HEK293 (cell line): ENCODE measurements around the gene GPC2.

ENCODE experiments used
- KLF9 ChIP-seq: fragments of 450-650 bp; formaldehyde crosslinking; IDR thresholded peaks from 2 replicates; pipeline ENCODE4 v1.5.1; 2016; ENCODE audit warnings: missing biosample characterization, missing genetic modification characterization, low read depth
- MYNN ChIP-seq: fragments of 450-650 bp; formaldehyde crosslinking; IDR thresholded peaks from 2 replicates; pipeline ENCODE4 v1.5.1; 2016; ENCODE audit warnings: missing biosample characterization, missing genetic modification characterization, borderline replicate concordance
- MZF1 ChIP-seq: fragments of 450-650 bp; formaldehyde crosslinking; IDR thresholded peaks from 2 replicates; pipeline ENCODE4 v1.5.1; 2017; ENCODE audit warnings: missing biosample characterization, missing genetic modification characterization, borderline replicate concordance
- PATZ1 ChIP-seq: fragments of 450-650 bp; formaldehyde crosslinking; IDR thresholded peaks from 2 replicates; pipeline ENCODE4 v1.5.1; 2016; ENCODE audit warnings: missing biosample characterization, missing genetic modification characterization
- PRDM1 ChIP-seq: fragments of 450-650 bp; formaldehyde crosslinking; IDR thresholded peaks from 2 replicates; pipeline ENCODE4; 2016; ENCODE audit warnings: missing biosample characterization, missing genetic modification characterization
- RBAK ChIP-seq: fragments of 450-650 bp; formaldehyde crosslinking; IDR thresholded peaks from 2 replicates; pipeline ENCODE4 v1.5.1; 2016; ENCODE audit warnings: missing biosample characterization, missing genetic modification characterization
- REPIN1 ChIP-seq: fragments of 450-650 bp; formaldehyde crosslinking; IDR thresholded peaks from 2 replicates; pipeline ENCODE4 v1.5.1; 2017; ENCODE audit warnings: missing biosample characterization, missing genetic modification characterization, low read depth
- SP7 ChIP-seq: fragments of 450-650 bp; formaldehyde crosslinking; IDR thresholded peaks from 2 replicates; pipeline ENCODE4 v1.5.1; 2016; ENCODE audit warnings: missing biosample characterization, missing genetic modification characterization
- ZBTB49 ChIP-seq: fragments of 450-650 bp; formaldehyde crosslinking; IDR thresholded peaks from 2 replicates; pipeline ENCODE4 v1.5.1; 2016; ENCODE audit warnings: missing biosample characterization, missing genetic modification characterization, low read depth
- ZNF114 ChIP-seq: fragments of 450-650 bp; formaldehyde crosslinking; IDR thresholded peaks from 2 replicates; pipeline ENCODE4 v1.5.0; 2017; ENCODE audit warnings: missing biosample characterization, missing genetic modification characterization
- ZNF121 ChIP-seq: fragments of 450-650 bp; formaldehyde crosslinking; IDR thresholded peaks from 2 replicates; pipeline ENCODE4 v1.5.1; 2016; ENCODE audit warnings: missing biosample characterization, missing genetic modification characterization
- ZNF138 ChIP-seq: fragments of 450-650 bp; formaldehyde crosslinking; IDR thresholded peaks from 2 replicates; pipeline ENCODE4 v1.5.1; 2016; ENCODE audit warnings: missing biosample characterization, missing genetic modification characterization, borderline replicate concordance
- ZNF16 ChIP-seq: fragments of 450-650 bp; formaldehyde crosslinking; IDR thresholded peaks from 2 replicates; pipeline ENCODE4 v1.5.1; 2016; ENCODE audit warnings: low read depth, missing biosample characterization, missing genetic modification characterization
- ZNF169 ChIP-seq: fragments of 450-650 bp; formaldehyde crosslinking; IDR thresholded peaks from 2 replicates; pipeline ENCODE4 v1.5.1; 2016; ENCODE audit warnings: missing biosample characterization, missing genetic modification characterization
- ZNF23 ChIP-seq: fragments of 450-650 bp; formaldehyde crosslinking; IDR thresholded peaks from 2 replicates; pipeline ENCODE4 v1.5.1; 2016; ENCODE audit warnings: missing biosample characterization, missing genetic modification characterization, borderline replicate concordance
- ZNF248 ChIP-seq: fragments of 450-650 bp; formaldehyde crosslinking; IDR thresholded peaks from 2 replicates; pipeline ENCODE4 v1.5.1; 2017; ENCODE audit warnings: missing biosample characterization, missing genetic modification characterization
- ZNF292 ChIP-seq: fragments of 450-650 bp; formaldehyde crosslinking; IDR thresholded peaks from 2 replicates; pipeline ENCODE4 v1.5.1; 2016; ENCODE audit warnings: low read depth, missing biosample characterization, missing genetic modification characterization, borderline replicate concordance
- ZNF571 ChIP-seq: fragments of 450-650 bp; formaldehyde crosslinking; IDR thresholded peaks from 2 replicates; pipeline ENCODE4 v1.5.0; 2017; ENCODE audit warnings: missing biosample characterization, missing genetic modification characterization
- ZNF660 ChIP-seq: fragments of 450-650 bp; IDR thresholded peaks from 2 replicates; pipeline ENCODE4 v1.5.1; 2018; ENCODE audit warnings: missing biosample characterization, mild to moderate bottlenecking, missing genetic modification characterization
- ZSCAN30 ChIP-seq: fragments of 450-650 bp; IDR thresholded peaks from 2 replicates; pipeline ENCODE4 v1.5.1; 2018; ENCODE audit warnings: missing biosample characterization, mild to moderate bottlenecking, missing genetic modification characterization, moderate library complexity
- ZXDB ChIP-seq: fragments of 450-650 bp; formaldehyde crosslinking; IDR thresholded peaks from 2 replicates; pipeline ENCODE4 v1.5.1; 2016; ENCODE audit warnings: missing biosample characterization, missing genetic modification characterization
- TF ChIP-seq, protein P1 (sequence below): fragments of 450-650 bp; formaldehyde crosslinking; IDR thresholded peaks from 2 replicates; pipeline ENCODE4 v1.5.1; 2016; ENCODE audit warnings: missing biosample characterization, missing genetic modification characterization
- TF ChIP-seq, protein P2 (sequence below): fragments of 450-650 bp; IDR thresholded peaks from 2 replicates; pipeline ENCODE4 v1.5.1; 2018; ENCODE audit warnings: missing biosample characterization, mild to moderate bottlenecking, missing genetic modification characterization
- TF ChIP-seq, protein P3 (sequence below): fragments of 450-650 bp; formaldehyde crosslinking; IDR thresholded peaks from 2 replicates; pipeline ENCODE4 v1.5.1; 2016; ENCODE audit warnings: missing biosample characterization, missing genetic modification characterization, borderline replicate concordance
- TF ChIP-seq, protein P4 (sequence below): fragments of 450-650 bp; formaldehyde crosslinking; IDR thresholded peaks from 2 replicates; pipeline ENCODE4 v1.5.1; 2016; ENCODE audit warnings: missing biosample characterization, missing genetic modification characterization

The GPC2 gene

GRCh38 chr7:100158229-100159098 lies 18.7 kb downstream of the GPC2 start, which contains the start of gene TRAPPC14 (continued):
- TF ChIP-seq ZNF169 (tag by site-specific recombination) (no peak), ZNF248 (tag by site-specific recombination) (no peak), ZNF23 (tag by site-specific recombination) (no peak), ZNF571 (tag by site-specific recombination) (no peak), KLF9 (tag by site-specific recombination) (peak; percentile 99), PRDM1 (tag by site-specific recombination) (no peak), ZNF292 (tag by site-specific recombination) (no peak), MYNN (tag by site-specific recombination) (no peak), RBAK (tag by site-specific recombination) (no peak), PATZ1 (tag by site-specific recombination) (peak; percentile 95), ZBTB49 (tag by site-specific recombination) (no peak), REPIN1 (tag by site-specific recombination) (no peak), ZSCAN30 (tag by site-specific recombination) (0 out of 2 replicates have a peak, but pooled peaks have one; percentile 39), ZXDB (tag by site-specific recombination) (peak; percentile 61; the same call in 1 of the 2 replicates), MZF1 (tag by site-specific recombination) (no peak), ZNF138 (tag by site-specific recombination) (no peak), SP7 (tag by site-specific recombination) (peak; percentile 58; the same call in 1 of the 2 replicates), ZNF16 (tag by site-specific recombination) (no peak), ZNF660 (no peak; the same call in 1 of the 2 replicates), ZNF121 (no peak), ZNF114 (tag by site-specific recombination) (no peak)
- TF ChIP-seq, protein P1, sequence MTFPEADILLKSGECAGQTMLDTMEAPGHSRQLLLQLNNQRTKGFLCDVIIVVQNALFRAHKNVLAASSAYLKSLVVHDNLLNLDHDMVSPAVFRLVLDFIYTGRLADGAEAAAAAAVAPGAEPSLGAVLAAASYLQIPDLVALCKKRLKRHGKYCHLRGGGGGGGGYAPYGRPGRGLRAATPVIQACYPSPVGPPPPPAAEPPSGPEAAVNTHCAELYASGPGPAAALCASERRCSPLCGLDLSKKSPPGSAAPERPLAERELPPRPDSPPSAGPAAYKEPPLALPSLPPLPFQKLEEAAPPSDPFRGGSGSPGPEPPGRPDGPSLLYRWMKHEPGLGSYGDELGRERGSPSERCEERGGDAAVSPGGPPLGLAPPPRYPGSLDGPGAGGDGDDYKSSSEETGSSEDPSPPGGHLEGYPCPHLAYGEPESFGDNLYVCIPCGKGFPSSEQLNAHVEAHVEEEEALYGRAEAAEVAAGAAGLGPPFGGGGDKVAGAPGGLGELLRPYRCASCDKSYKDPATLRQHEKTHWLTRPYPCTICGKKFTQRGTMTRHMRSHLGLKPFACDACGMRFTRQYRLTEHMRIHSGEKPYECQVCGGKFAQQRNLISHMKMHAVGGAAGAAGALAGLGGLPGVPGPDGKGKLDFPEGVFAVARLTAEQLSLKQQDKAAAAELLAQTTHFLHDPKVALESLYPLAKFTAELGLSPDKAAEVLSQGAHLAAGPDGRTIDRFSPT (tag by site-specific recombination): no peak
- TF ChIP-seq, protein P2, sequence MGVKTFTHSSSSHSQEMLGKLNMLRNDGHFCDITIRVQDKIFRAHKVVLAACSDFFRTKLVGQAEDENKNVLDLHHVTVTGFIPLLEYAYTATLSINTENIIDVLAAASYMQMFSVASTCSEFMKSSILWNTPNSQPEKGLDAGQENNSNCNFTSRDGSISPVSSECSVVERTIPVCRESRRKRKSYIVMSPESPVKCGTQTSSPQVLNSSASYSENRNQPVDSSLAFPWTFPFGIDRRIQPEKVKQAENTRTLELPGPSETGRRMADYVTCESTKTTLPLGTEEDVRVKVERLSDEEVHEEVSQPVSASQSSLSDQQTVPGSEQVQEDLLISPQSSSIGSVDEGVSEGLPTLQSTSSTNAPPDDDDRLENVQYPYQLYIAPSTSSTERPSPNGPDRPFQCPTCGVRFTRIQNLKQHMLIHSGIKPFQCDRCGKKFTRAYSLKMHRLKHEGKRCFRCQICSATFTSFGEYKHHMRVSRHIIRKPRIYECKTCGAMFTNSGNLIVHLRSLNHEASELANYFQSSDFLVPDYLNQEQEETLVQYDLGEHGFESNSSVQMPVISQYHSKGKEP (tag by site-specific recombination): no peak
- TF ChIP-seq, protein P3, sequence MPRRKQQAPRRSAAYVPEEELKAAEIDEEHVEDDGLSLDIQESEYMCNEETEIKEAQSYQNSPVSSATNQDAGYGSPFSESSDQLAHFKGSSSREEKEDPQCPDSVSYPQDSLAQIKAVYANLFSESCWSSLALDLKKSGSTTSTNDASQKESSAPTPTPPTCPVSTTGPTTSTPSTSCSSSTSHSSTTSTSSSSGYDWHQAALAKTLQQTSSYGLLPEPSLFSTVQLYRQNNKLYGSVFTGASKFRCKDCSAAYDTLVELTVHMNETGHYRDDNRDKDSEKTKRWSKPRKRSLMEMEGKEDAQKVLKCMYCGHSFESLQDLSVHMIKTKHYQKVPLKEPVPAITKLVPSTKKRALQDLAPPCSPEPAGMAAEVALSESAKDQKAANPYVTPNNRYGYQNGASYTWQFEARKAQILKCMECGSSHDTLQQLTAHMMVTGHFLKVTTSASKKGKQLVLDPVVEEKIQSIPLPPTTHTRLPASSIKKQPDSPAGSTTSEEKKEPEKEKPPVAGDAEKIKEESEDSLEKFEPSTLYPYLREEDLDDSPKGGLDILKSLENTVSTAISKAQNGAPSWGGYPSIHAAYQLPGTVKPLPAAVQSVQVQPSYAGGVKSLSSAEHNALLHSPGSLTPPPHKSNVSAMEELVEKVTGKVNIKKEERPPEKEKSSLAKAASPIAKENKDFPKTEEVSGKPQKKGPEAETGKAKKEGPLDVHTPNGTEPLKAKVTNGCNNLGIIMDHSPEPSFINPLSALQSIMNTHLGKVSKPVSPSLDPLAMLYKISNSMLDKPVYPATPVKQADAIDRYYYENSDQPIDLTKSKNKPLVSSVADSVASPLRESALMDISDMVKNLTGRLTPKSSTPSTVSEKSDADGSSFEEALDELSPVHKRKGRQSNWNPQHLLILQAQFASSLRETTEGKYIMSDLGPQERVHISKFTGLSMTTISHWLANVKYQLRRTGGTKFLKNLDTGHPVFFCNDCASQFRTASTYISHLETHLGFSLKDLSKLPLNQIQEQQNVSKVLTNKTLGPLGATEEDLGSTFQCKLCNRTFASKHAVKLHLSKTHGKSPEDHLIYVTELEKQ (tag by site-specific recombination): no peak
- TF ChIP-seq, protein P4, sequence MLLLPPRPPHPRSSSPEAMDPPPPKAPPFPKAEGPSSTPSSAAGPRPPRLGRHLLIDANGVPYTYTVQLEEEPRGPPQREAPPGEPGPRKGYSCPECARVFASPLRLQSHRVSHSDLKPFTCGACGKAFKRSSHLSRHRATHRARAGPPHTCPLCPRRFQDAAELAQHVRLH (tag by site-specific recombination): no peak
